Karpas-422 (cell line): Measurements from ENCODE around the gene EXOSC7. TPM values are rescaled to one million over a fixed set of nuclear protein-coding genes. Genes with fewer than 3 reads are reported as not detected.

Experiments
- DNase-seq: peaks from one replicate; pipeline ENCODE4 v3.0.0-alpha.2; 2015
- H2AFZ ChIP-seq: fragments of 200-600 bp; sonication (generic); 2 replicates; pipeline ENCODE4 v1.6.1; 2014; ENCODE audit warnings: antibody characterized with exemption, low read length, mixed read lengths
- H3K27ac ChIP-seq: fragments of 200-600 bp; sonication (generic); 2 replicates; pipeline ENCODE4 v1.5.1; 2014; ENCODE audit warnings: mild to moderate bottlenecking, low read length, moderate library complexity
- H3K27me3 ChIP-seq: fragments of 200-600 bp; sonication (generic); 2 replicates; pipeline ENCODE4 v1.6.1; 2014; ENCODE audit warnings: low read length, mixed read lengths
- H3K36me3 ChIP-seq: fragments of 200-600 bp; sonication (generic); 2 replicates; pipeline ENCODE4 v1.6.1; 2014; ENCODE audit warnings: low read length, mixed read lengths; ENCODE audit not compliant: insufficient read depth
- H3K4me1 ChIP-seq: fragments of 200-600 bp; sonication (generic); 2 replicates; pipeline ENCODE4 v1.6.1; 2014; ENCODE audit warnings: mild to moderate bottlenecking, low read length, mixed read lengths
- H3K4me2 ChIP-seq: fragments of 200-600 bp; sonication (generic); 2 replicates; pipeline ENCODE4 v1.6.1; 2014; ENCODE audit warnings: low read length, low read depth, mild to moderate bottlenecking; ENCODE audit not compliant: poor library complexity, severe bottlenecking
- H3K4me3 ChIP-seq: fragments of 200-600 bp; sonication (generic); 2 replicates; pipeline ENCODE4 v1.5.1; 2014; ENCODE audit warnings: mild to moderate bottlenecking, antibody characterized with exemption, low read length, mixed read lengths
- H3K79me2 ChIP-seq: fragments of 200-600 bp; sonication (generic); 2 replicates; pipeline ENCODE4 v1.6.1; 2014; ENCODE audit warnings: mild to moderate bottlenecking, low read length, mixed read lengths
- H3K9ac ChIP-seq: fragments of 200-600 bp; sonication (generic); 2 replicates; pipeline ENCODE4 v1.6.0; 2014; ENCODE audit warnings: low read length
- H3K9me2 ChIP-seq: fragments of 200-600 bp; sonication (generic), shearing (Covaris generic); replicated peaks from 2 replicates; pipeline ENCODE4 v1.6.0; 2014; ENCODE audit warnings: mild to moderate bottlenecking, low read length, moderate library complexity; ENCODE audit not compliant: insufficient read depth
- H3K9me3 ChIP-seq: fragments of 300-700, 200-600 bp; sonication (generic); 2 replicates; pipeline ENCODE4 v1.6.1; 2014; ENCODE audit warnings: low read length, mixed read lengths
- H4K20me1 ChIP-seq: fragments of 200-600 bp; sonication (generic); 2 replicates; pipeline ENCODE4 v1.6.1; 2014; ENCODE audit warnings: mild to moderate bottlenecking, antibody characterized with exemption, low read length, low read depth; ENCODE audit not compliant: insufficient read depth
- total RNA-seq: library from RNA; depleted of rRNA; stranded (reverse); fragments of >200 nt; shearing (Covaris generic); gene quantifications from 2 replicates; pipeline ENCODE4 v1.2.3, GENCODE V29; 2014; ENCODE audit warnings: low replicate concordance

EXOSC7 gene
- total RNA-seq, 1 experiment from 2014 or later, result 67.1 TPM

- DNase-seq, result no peak
Measured at GRCh38 chr3:45020534-45020933, 44.5 kb downstream of the EXOSC7 start.

GRCh38 chr3:45021524-45022297, 45.7 kb downstream of the EXOSC7 start:
- peaks cover 11% of the 10 kb centered on the region for H3K4me1 ChIP-seq
- H2AFZ ChIP-seq, result no peak overlapping the region
- H4K20me1 ChIP-seq, result no peaks in the 10 kb centered on the region
- H3K27ac ChIP-seq, result no peak overlapping the region
- H3K4me3 ChIP-seq, result no peak overlapping the region
- no peak for DNase-seq
- H3K9ac ChIP-seq, result no peak overlapping the region
- no peaks in the 10 kb centered on the region for H3K9me2 ChIP-seq
- no peaks in the 10 kb centered on the region for H3K79me2 ChIP-seq
- H3K4me2 ChIP-seq, result no peak overlapping the region
- no peaks in the 10 kb centered on the region for H3K36me3 ChIP-seq
- H3K9me3 ChIP-seq, result no peaks in the 10 kb centered on the region
- H3K27me3 ChIP-seq, result no peaks in the 10 kb centered on the region

More at GRCh38 chr3:45020534-45020933, 44.5 kb downstream of the EXOSC7 start:
- H3K9ac ChIP-seq, result no peak overlapping the region
- no peaks in the 10 kb centered on the region for H3K27me3 ChIP-seq
- no peak overlapping the region for H3K4me3 ChIP-seq
- H4K20me1 ChIP-seq, result no peaks in the 10 kb centered on the region
- H3K9me2 ChIP-seq, result no peaks in the 10 kb centered on the region
- H3K36me3 ChIP-seq, result peaks cover under 1% of the 10 kb centered on the region; the same call in 1 of the 2 replicates
- H2AFZ ChIP-seq, result no peak overlapping the region
- no peak overlapping the region for H3K27ac ChIP-seq
- H3K4me1 ChIP-seq, result peaks cover 11% of the 10 kb centered on the region
- no peak overlapping the region for H3K4me2 ChIP-seq
- H3K9me3 ChIP-seq, result no peaks in the 10 kb centered on the region
- no peaks in the 10 kb centered on the region for H3K79me2 ChIP-seq

- Histone ChIP-seq H4K20me1 (no peaks in the 10 kb centered on the region), H3K4me1 (peaks cover 11% of the 10 kb centered on the region), H3K27ac (no peak overlapping the region), H3K79me2 (no peaks in the 10 kb centered on the region), H3K27me3 (no peaks in the 10 kb centered on the region), H3K4me2 (no peak overlapping the region), H3K36me3 (no peaks in the 10 kb centered on the region), H3K9ac (no peak overlapping the region), H2AFZ (no peak overlapping the region), H3K9me3 (no peaks in the 10 kb centered on the region), H3K4me3 (no peak overlapping the region), H3K9me2 (no peaks in the 10 kb centered on the region)
- DNase-seq, result no peak
Measured at GRCh38 chr3:45023675-45024074, 47.6 kb downstream of the EXOSC7 start.

- Histone ChIP-seq H3K79me2 (no peaks in the 10 kb centered on the region), H3K4me2 (no peak overlapping the region), H3K4me1 (peaks cover 11% of the 10 kb centered on the region), H3K9me3 (no peaks in the 10 kb centered on the region), H4K20me1 (no peaks in the 10 kb centered on the region), H3K36me3 (no peaks in the 10 kb centered on the region), H2AFZ (no peak overlapping the region), H3K9me2 (no peaks in the 10 kb centered on the region), H3K27ac (no peak overlapping the region), H3K4me3 (no peak overlapping the region), H3K9ac (no peak overlapping the region), H3K27me3 (no peaks in the 10 kb centered on the region)
- no peak for DNase-seq
Measured at GRCh38 chr3:45024542-45025255, 48.7 kb downstream of the EXOSC7 start.

GRCh38 chr3:45026038-45026437, 50.0 kb downstream of the EXOSC7 start, which contains the start of gene CLEC3B:
Gene CLEC3B, plus strand, starts transcription at chr3:45026303. Its CDS starts 60 bp downstream, at chr3:45026363.
- Histone ChIP-seq H3K27ac (no peak within 1 kb of the TSS), H3K4me3 (no peak within 1 kb of the TSS), H3K27me3 (no peaks in the 10 kb centered on the region), H4K20me1 (no peaks in the 10 kb centered on the region), H3K79me2 (no peaks in the 10 kb centered on the region), H3K9me3 (no peaks in the 10 kb centered on the region), H2AFZ (no peak within 1 kb of the TSS), H3K4me2 (no peak within 1 kb of the TSS), H3K36me3 (no peaks in the 10 kb centered on the region), H3K9ac (no peak within 1 kb of the TSS), H3K9me2 (no peaks in the 10 kb centered on the region), H3K4me1 (peaks cover 11% of the 10 kb centered on the region)
- no peak for DNase-seq

GRCh38 chr3:45026957-45027356, 50.9 kb downstream of the EXOSC7 start:
- Histone ChIP-seq H2AFZ (no peak overlapping the region), H3K9ac (no peak overlapping the region)
- DNase-seq, result no peak

GRCh38 chr3:45027441-45027840, 51.4 kb downstream of the EXOSC7 start:
- Histone ChIP-seq H3K4me2 (no peak overlapping the region), H4K20me1 (no peaks in the 10 kb centered on the region), H3K9ac (no peak overlapping the region), H3K79me2 (no peaks in the 10 kb centered on the region), H3K9me3 (no peaks in the 10 kb centered on the region), H3K27me3 (no peaks in the 10 kb centered on the region), H3K27ac (no peak overlapping the region), H3K36me3 (no peaks in the 10 kb centered on the region), H2AFZ (no peak overlapping the region), H3K9me2 (no peaks in the 10 kb centered on the region), H3K4me3 (no peak overlapping the region), H3K4me1 (peaks cover 11% of the 10 kb centered on the region)
- DNase-seq, result no peak

More at GRCh38 chr3:45026957-45027356, 50.9 kb downstream of the EXOSC7 start:
- Histone ChIP-seq H3K9me2 (no peaks in the 10 kb centered on the region), H3K79me2 (no peaks in the 10 kb centered on the region), H3K4me1 (peaks cover 11% of the 10 kb centered on the region), H3K9me3 (no peaks in the 10 kb centered on the region), H3K4me3 (no peak overlapping the region), H3K36me3 (no peaks in the 10 kb centered on the region), H3K4me2 (no peak overlapping the region), H3K27me3 (no peaks in the 10 kb centered on the region), H4K20me1 (no peaks in the 10 kb centered on the region), H3K27ac (no peak overlapping the region)

GRCh38 chr3:45029216-45029615, 53.2 kb downstream of the EXOSC7 start:
- no peaks in the 10 kb centered on the region for H4K20me1 ChIP-seq
- peaks cover under 1% of the 10 kb centered on the region; the same call in 1 of the 2 replicates for H3K4me1 ChIP-seq
- H3K27ac ChIP-seq, result no peak overlapping the region
- H3K9me2 ChIP-seq, result no peaks in the 10 kb centered on the region
- no peaks in the 10 kb centered on the region for H3K36me3 ChIP-seq
- H3K79me2 ChIP-seq, result no peaks in the 10 kb centered on the region
- no peaks in the 10 kb centered on the region for H3K27me3 ChIP-seq
- DNase-seq, result no peak
- H3K4me2 ChIP-seq, result no peak overlapping the region
- H3K4me3 ChIP-seq, result no peak overlapping the region
- H3K9ac ChIP-seq, result no peak overlapping the region
- H3K9me3 ChIP-seq, result no peaks in the 10 kb centered on the region
- no peak overlapping the region for H2AFZ ChIP-seq
